ENCODE measurements around the gene MYO18B.

The MYO18B gene

DNA sequence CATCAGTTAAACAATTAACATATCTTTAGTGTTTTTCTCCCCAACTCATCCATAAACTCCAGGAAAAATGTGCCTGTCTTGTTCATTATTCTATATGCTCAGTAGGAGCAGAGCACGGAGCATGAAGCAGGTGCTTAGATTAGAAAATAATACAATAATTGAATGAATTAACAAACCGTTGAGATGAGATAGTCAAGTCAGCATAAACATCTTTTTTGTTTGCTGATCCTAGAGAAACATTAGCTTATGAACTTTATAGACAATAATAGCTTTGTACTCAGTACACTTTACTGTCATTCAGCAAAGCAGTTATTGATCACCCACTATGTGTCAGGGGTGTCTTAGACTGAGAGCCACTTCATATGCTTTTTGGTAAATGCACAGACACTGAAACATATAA, 322.1 kb downstream of the MYO18B start:
- DNase-seq (ENCODE audit: low read depth), result no peak
- no peak overlapping the region for H3K4me3 ChIP-seq (ENCODE audit: low read depth, low read length)
- TF ChIP-seq MYC (IDR thresholded peaks at IDR 0.05; ENCODE audit: low read depth, low read length) (no peak), POLR2A (IDR thresholded peaks at IDR 0.05; ENCODE audit: extremely low read depth, insufficient read length) (no peak)
- TF ChIP-seq, protein P1, sequence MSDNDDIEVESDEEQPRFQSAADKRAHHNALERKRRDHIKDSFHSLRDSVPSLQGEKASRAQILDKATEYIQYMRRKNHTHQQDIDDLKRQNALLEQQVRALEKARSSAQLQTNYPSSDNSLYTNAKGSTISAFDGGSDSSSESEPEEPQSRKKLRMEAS (IDR thresholded peaks at IDR 0.05; ENCODE audit: low read depth, low read length), result no peak
- TF ChIP-seq, protein P2, sequence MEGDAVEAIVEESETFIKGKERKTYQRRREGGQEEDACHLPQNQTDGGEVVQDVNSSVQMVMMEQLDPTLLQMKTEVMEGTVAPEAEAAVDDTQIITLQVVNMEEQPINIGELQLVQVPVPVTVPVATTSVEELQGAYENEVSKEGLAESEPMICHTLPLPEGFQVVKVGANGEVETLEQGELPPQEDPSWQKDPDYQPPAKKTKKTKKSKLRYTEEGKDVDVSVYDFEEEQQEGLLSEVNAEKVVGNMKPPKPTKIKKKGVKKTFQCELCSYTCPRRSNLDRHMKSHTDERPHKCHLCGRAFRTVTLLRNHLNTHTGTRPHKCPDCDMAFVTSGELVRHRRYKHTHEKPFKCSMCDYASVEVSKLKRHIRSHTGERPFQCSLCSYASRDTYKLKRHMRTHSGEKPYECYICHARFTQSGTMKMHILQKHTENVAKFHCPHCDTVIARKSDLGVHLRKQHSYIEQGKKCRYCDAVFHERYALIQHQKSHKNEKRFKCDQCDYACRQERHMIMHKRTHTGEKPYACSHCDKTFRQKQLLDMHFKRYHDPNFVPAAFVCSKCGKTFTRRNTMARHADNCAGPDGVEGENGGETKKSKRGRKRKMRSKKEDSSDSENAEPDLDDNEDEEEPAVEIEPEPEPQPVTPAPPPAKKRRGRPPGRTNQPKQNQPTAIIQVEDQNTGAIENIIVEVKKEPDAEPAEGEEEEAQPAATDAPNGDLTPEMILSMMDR (IDR thresholded peaks at IDR 0.05; ENCODE audit: low read depth, low read length), result no peak

DNA sequence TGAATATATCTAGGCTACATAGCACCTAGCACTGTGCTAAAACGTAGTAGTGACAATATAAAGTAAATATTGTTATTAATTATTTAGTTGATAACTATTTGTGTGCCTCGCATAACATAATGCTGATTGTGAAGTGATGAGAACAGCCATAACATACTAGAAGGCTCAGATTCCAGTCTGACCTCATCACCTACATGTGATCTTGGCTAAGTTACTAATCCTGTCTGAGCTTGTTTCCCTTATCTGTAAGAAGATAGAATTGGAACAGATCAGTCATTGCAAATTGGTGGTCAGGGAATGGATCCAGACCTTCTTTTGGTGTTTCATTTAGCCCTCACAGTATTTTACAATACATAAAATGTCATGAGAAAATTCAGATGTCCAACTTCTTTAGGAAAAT, 323.9 kb downstream of the MYO18B start:
- TF ChIP-seq MYC (IDR thresholded peaks at IDR 0.05; ENCODE audit: low read depth, low read length) (no peak), POLR2A (IDR thresholded peaks at IDR 0.05; ENCODE audit: extremely low read depth, insufficient read length) (no peak)
- TF ChIP-seq, protein P2 (IDR thresholded peaks at IDR 0.05; ENCODE audit: low read depth, low read length), result no peak
- TF ChIP-seq, protein P1 (IDR thresholded peaks at IDR 0.05; ENCODE audit: low read depth, low read length), result no peak
- no peak overlapping the region for H3K4me3 ChIP-seq (ENCODE audit: low read depth, low read length)
- DNase-seq (ENCODE audit: low read depth), result no peak

DNA sequence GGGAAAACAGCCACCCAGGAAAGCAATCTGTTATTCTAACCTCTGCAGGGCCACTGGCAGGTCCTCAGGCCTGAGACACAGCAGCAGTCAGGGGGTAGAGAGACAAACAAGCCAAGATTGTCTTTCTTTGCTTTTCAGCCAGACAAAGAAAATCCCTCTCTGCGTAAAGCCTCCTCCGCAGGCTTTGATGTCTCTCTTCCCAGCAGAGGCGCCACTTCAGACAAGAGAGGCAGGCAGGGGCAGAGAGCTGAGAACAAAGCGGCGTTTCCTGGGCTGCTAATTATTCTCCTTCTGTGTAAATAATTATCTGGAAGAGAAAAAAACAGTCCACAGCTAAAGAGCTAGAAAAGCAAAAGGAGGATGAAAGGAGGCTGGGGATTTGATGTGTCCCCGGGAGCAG, 324.5 kb downstream of the MYO18B start:
- no peak for DNase-seq (ENCODE audit: low read depth)
- H3K4me3 ChIP-seq (ENCODE audit: low read depth, low read length), result no peak overlapping the region
- no peak for TF ChIP-seq MYC (IDR thresholded peaks at IDR 0.05; ENCODE audit: low read depth, low read length)
- TF ChIP-seq, protein P1 (IDR thresholded peaks at IDR 0.05; ENCODE audit: low read depth, low read length), result no peak
- TF ChIP-seq, protein P2 (IDR thresholded peaks at IDR 0.05; ENCODE audit: low read depth, low read length), result no peak

DNA sequence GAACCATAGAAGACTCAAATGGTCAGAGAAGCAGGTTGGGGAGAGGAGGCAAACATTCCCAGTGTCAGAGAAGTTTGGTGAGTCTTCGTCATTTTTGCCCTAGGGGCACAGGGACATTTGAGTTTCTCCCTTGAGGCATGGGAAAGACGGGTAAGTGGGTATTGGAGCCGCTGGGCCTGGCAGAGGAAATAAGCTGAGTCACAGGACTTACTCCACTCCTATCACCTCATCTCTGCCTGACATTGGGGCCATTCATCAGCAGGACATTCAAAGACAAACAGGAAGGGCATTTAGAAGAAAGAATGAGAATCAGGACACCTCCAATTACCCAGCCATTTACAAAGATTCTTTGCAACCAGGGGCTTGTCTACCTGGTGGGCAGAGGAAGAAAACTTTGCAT, 326.6 kb downstream of the MYO18B start:
- DNase-seq (ENCODE audit: low read depth), result no peak

DNA sequence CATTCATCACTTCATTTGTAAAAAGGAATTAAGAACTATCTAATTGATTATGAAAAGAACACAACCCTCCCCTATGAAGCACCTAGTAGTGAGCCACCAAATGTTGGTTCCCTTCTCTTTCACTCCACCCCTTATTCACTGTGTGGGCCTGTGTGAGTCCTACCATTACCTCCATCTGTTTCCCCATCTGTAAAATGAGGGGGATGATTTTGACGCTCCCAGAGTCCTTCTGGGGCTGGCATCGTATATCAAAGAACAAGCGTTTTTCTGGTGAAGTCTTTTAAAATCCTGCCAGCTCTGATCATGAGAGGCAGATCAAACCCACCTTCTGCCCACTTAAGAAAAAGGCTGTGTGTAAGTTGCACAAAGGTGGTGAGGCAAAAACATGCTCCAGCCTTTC, 330.6 kb downstream of the MYO18B start:
- no peak overlapping the region for H3K4me3 ChIP-seq (ENCODE audit: low read depth, low read length)
- TF ChIP-seq POLR2A (IDR thresholded peaks at IDR 0.05; ENCODE audit: extremely low read depth, insufficient read length) (no peak), MYC (IDR thresholded peaks at IDR 0.05; ENCODE audit: low read depth, low read length) (no peak)
- TF ChIP-seq, protein P2 (IDR thresholded peaks at IDR 0.05; ENCODE audit: low read depth, low read length), result no peak
- TF ChIP-seq, protein P1 (IDR thresholded peaks at IDR 0.05; ENCODE audit: low read depth, low read length), result no peak
- DNase-seq (ENCODE audit: low read depth), result no peak

More for the DNA sequence above, 326.6 kb downstream of the MYO18B start:
- no peak overlapping the region for H3K4me3 ChIP-seq (ENCODE audit: low read depth, low read length)
- TF ChIP-seq, protein P2 (IDR thresholded peaks at IDR 0.05; ENCODE audit: low read depth, low read length), result no peak
- TF ChIP-seq, protein P1 (IDR thresholded peaks at IDR 0.05; ENCODE audit: low read depth, low read length), result no peak
- TF ChIP-seq MYC (IDR thresholded peaks at IDR 0.05; ENCODE audit: low read depth, low read length) (no peak), POLR2A (IDR thresholded peaks at IDR 0.05; ENCODE audit: extremely low read depth, insufficient read length) (no peak)

DNA sequence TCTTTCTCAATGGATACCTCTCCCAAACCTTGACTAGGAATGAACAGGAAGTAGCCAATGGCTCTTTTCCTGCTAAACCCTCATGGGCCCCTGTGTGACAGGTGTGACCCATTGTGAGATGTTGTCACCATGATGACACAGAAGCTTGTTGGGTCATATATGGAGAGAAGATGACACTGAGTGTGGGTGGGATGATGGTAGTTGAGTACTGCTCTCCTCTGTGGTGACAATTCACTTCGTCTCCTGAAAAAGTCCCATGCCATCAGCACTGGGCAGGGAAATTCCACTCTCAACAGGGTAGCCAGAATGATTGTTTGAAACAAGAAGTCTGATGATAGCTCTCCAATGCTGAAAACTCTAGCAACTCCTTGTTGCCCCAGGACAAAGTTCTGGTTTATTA, 333.3 kb downstream of the MYO18B start:
- TF ChIP-seq MYC (IDR thresholded peaks at IDR 0.05; ENCODE audit: low read depth, low read length), result no peak
- TF ChIP-seq, protein P2 (IDR thresholded peaks at IDR 0.05; ENCODE audit: low read depth, low read length), result no peak
- TF ChIP-seq, protein P1 (IDR thresholded peaks at IDR 0.05; ENCODE audit: low read depth, low read length), result no peak
- no peak for TF ChIP-seq POLR2A (IDR thresholded peaks at IDR 0.05; ENCODE audit: extremely low read depth, insufficient read length)
- H3K4me3 ChIP-seq (ENCODE audit: low read depth, low read length), result no peak overlapping the region
- DNase-seq (ENCODE audit: low read depth), result no peak

Data from NB4 (cell line).